GM18870 (cell line): ENCODE results near the gene UTF1.

Experiments used
- ATAC-seq: cut with Tn5 transposase; IDR thresholded peaks from one replicate; pipeline ENCODE4 v1.9.1; 2021; ENCODE audit warnings: moderate library complexity; ENCODE audit not compliant: unreplicated experiment

Gene UTF1

DNA sequence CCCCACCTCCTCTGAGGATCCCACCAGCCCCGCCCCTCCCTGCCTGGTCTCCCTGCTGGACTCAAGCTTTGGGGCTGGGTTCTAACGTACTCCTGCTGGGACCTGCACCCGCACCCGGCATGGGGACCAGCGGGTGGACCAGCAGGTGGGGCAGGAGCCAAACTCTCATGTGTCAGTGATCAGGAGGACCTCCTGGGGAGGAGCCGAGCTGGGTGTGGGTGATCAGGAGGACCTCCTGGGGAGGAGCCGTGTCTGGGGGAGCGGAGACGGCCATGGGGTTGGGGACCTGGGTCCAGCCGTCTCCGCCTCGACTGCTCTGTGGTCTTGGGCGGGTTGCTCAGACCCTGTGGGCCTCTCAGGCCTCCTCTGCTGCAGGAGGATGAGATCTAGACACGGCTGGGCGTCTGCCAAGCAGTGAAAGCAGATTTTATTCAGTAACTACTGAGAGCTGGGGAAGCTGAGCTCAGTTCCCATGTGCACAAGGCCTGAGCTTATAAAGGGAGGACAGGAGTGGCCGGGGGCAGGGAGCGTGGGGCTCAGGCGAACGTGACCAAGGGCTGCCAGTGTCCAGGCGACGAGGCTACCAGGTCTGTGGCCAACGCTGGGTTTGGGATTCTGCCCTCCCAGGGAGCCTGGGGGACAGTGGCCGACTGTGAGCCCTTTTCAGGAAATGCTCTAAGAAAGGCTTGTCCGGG is 33.6 kb upstream of the UTF1 start:
- no peak for ATAC-seq

DNA sequence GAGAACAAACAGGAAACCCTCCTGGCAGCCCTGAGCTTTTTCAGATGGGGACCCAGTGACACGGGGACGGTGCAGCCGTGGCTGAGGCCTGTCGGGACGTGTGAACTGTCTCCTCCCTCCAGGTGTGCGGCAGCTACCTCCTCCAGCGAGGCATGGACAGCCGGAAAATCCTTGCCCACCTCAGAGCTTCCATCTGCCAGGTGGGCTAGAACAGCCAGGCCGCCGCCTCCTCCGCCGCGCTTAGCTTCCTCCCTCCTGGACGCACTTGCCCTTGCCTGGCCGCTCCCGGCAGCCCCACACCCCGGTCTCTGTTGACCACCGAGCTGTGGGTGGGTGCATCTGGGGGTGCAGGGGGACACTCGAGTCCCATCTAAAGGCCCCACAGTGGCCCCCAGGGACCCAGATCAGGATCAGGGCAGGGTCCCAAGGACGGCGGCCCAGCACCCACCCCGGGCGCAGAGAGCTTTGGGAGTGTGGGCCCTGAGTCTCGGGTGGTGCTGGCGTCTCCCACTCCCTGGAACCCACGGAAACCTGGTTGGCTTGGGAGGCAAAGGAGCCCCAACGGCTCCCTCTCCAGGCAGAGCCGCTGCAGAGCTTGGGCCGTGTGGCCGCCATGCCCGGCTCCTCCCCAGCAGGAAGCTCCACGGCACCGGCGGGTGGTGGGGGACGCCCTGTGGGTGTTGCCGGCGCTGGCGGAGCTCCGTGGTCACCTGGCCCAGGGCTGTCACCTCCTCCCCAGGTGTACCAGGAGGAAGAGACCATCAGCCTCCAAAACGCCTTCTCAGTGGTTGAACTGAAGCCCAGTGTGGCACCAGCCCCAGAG is 32.9 kb upstream of the UTF1 start:
- no peak for ATAC-seq

DNA sequence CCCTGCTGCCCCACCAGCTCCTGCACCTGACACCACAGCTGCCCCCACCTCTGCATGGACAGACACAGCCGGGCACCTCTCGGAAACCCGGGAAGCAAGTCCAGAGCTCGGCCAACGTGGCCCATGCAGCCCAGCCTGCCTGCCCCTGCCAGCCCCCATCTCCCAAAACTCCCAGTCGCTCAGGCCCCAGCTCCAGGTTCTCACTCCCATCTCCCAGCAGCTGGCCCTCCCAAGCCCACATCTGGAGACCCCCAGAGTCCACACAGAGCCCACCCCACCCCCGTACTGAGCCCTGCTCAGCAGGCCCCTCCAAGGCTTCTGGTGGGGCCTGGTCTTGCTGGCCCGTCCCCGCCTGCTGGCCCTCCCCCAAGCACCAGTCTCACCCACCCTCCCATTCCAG is 32.2 kb upstream of the UTF1 start:
- ATAC-seq = no peak

DNA sequence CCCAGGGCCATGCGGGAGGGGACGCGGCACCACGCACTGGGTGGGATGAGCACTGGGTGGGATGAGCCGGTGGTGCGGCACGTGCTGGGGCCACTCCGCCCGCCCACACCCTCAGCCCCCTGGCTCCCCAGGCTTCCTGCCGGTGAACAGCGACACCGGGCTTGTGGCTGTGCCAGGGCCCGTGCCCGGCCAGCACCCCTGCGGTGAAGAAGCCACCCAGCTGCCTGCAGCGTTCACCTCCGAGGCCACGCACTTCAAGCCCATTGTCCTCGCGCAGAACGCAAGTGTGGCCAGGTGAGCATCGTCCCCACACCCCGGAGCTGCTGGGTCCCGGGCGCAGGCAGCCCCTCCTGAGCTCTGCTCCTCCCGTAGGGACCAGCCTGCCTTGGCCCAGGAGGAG is 31.8 kb upstream of the UTF1 start:
- ATAC-seq = no peak

DNA sequence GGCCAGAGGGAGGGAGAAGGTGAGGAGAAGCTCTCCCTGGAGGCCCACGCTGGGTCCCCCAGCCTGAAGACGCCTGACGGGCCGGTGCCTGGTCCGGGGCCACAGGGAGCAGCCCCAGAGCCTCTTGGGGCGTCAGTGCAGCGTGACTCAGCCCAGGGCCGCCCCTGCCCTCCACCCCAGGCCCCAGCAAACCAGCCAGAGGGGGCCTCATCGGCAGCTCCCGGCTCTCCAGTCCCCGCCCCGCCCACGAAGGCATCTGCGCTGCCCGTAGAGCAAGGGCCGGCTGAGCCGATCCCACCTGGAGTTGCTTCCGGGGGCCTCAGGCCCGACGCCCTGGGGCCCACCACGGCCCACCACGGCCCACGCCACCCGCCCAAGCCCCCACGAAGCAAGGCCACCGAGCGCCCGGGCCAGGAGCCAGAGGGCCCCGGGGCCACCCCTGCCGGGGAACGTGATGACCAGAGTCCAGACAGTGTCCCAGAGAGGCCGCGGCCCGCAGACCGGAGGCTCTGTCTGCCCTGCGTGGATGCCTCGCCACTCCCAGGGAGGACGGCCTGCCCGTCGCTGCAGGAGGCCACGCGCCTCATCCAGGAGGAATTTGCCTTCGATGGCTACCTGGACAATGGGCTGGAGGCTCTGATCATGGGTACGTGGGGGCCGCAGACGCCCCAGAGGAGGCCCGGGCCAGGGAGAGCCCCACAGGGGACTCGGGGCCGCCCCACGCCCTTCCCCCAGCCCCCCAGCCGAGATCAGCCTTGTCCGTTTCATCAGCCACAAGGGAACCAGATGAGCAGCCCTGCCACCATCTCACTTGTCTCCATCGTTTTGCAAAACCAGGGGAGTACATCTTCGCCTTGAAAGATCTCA is 31.2 kb upstream of the UTF1 start:
- ATAC-seq = no peak

DNA sequence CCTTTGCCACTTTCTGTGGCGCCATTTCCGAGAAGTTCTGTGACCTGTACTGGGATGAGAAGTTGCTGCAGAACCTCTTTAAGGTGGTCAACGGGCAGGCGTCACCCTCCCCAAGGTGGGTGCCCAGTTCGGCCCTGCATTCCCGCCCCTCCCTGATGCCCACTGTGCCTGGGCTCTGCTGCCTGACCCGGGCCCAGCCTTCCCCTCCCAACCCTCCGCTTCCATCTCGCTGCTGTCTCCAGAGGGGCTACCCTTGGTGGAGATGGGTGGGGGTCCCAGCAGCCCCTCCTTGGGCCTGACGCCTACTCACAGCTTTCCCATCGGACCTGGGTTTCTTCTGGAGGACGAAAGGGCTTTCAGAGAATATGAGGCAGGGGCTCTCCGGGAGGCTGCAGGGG is 30.5 kb upstream of the UTF1 start:
- ATAC-seq = no peak

DNA sequence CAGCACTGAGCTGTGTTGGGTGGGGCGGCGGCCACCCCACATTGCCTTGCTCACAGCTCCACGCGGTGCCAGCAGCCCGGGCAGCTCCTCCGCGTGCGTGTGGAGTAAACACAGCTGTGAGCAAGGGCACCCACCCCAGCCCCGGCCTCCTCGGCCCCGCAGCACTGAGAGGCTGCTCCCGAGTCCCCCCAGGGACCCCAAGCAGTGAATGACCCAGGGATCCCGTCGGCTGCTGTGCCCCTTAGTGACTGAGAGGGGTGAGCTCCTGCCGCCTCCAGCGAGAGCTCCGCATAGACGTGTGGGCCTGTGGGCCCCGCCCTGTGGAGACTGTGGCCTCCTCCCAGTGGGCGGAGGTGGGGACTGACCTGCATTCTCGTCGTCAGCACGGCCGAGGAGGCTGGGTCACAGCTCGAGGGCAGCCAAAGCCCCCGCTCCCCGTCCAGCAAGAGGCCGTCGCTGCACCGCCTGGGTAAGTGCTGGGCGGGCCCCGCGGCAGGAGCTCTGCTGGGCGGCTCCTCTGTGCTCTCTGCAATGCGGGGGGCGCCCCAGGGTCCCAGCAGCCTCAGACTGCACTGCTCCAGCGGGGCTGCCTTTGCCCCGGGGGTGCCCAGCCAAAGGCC is 29.9 kb upstream of the UTF1 start:
- ATAC-seq = no peak

DNA sequence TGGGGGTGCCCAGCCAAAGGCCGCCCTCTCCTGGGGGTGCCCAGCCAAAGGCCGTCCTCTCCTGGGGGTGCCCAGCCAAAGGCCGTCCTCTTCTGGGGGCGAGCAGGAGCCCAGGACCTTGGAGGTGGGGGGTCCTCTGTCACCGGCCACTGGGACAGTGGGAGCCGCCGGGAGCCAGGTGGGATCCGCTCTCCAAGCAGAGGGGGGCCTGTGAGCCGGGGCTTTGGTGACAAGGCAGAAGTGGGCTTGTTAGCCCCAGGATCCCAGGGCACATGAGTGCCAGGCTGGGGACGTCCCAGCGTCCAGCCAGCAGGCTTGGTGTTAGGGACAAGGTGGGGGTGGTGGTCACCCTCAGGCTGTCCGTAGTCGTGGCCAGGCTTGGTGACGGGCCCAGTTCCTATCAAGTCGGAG is 29.4 kb upstream of the UTF1 start:
- no peak for ATAC-seq

DNA sequence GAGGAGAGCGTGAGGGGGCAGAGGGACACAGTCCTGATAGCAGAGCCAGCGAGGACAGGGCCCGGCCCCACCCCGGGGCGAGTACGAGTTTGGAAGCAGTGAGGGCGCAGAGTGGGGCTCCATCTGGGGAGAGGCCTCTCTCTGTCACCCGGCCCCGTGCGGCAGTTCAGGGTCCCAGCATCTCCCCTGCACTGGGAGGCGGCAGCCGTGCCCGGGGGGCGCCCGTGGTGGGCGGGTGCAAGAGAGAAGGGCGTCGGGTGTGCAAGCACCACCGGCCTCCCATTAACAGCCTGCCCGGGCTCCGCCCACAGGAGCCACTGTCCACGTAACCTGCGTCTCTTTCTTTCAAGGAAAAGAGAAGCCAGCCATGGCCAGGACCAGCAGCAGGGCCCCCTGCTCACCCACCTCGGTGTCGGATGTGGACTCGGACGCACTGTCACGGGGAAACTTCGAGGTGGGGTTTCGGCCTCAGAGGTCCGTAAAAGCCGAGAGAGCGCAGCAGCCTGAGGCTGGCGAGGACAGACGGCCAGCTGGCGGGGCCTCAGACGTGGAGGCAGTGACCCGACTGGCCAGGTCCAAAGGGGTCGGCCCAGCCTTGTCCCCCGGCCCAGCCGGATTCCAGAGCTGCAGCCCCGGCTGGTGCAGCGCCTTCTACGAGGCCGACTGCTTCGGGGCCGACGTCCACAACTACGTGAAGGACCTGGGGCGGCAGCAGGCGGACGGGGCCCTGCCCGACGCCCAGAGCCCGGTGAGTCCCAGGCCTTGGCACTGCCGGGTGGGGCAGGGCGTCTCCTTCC is 28.7 kb upstream of the UTF1 start:
- ATAC-seq = no peak

DNA sequence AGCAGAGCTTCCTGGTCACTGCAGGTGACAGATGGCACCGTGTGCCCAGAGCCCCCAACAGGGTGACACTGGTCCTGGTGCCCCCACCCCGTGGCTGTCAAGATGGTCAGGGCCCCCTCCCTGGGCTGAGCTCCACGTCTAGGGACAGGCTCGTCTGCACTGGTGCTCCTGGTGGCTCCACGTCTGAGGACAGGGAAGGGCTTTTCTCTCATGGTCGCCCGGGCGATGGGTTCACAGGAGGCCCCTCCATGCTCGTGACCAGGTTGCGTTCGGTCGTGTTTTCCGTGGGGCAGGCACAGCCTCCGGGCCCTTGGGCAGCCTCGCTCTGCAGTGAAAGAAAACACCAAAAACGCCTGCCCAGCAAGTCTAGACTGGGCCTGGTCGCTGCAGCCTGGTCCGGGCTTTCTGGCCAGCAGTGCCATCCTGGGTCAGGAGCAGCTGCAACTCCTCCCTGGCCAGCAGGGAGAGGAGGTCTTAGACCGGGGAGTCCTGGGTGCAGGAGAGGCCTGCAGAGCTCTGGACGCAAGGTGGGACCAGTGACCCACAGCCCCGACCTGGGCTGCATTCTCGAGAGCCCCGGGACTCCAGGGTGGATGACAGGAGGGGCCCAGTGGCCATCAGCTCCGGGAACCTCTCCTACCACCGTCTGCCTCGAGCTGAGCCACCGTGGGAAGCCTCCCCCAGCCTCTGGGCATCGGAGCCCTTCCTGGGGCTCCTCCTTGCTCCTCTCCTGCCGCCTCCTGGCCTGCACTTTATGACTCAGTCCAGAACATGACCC is 27.9 kb upstream of the UTF1 start:
- ATAC-seq = no peak

DNA sequence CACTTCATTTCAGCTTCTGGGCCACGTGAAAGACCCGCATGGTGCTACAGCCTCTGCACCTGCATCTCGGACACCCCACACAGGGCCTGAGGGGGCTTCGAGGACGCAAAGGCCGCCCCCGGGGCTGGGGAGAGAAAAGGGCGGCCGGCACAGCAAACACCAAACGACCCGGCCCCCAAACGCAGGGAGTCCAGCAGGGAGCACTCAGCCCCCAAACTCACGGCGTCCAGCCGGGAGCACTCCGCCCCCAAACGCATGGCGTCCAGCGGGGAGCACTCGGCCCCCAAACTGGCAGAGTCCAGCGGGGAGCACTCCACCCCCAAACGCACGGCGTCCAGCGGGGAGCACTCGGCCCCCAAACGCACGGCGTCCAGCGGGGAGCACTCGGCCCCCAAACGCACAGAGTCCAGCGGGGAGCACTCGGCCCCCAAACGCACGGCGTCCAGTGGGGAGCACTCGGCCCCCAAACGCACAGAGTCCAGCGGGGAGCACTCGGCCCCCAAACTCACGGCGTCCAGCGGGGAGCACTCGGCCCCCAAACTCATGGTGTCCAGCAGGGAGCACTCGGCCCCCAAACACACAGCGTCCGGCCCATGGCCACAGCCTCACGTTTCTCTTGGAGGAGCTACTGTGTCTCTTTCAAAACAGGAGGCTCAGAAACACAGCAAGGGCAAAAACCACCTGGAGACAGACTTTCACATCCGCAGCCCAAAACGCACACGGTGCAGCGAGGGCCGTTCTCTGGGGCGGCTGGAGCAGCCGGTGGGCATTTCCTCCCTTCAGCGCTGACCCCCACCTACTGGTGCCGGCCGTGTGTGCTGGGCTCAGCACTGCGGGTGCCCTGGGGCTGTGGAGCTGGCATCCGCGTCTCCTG is 27.0 kb upstream of the UTF1 start:
- ATAC-seq = no peak

DNA sequence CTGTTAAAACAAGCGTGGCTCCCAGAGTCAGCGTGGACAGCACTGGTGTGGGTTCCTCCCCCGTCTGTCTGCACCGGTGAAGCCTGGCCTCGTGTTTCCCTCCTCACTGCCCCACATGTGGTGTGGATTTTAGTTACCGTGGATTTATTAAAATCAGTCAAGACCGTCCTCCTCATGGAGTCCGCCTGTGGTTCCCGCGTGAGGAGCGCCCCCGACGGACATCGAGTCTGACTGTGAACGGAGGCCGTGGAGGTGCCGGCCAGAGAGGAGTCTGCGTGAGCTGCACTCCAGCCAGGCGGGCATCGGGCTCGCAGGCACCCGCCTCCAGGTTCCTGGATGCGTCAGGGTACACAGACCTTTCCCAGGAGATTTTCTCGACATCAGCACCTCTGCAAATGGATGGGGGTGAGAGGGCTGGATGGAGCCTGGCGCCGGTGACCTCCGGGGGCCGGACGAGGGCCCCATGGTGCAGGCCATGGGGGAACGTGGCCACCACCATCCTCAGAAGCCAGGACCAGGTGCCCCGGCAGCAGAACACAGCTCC is 26.3 kb upstream of the UTF1 start:
- no peak for ATAC-seq

DNA sequence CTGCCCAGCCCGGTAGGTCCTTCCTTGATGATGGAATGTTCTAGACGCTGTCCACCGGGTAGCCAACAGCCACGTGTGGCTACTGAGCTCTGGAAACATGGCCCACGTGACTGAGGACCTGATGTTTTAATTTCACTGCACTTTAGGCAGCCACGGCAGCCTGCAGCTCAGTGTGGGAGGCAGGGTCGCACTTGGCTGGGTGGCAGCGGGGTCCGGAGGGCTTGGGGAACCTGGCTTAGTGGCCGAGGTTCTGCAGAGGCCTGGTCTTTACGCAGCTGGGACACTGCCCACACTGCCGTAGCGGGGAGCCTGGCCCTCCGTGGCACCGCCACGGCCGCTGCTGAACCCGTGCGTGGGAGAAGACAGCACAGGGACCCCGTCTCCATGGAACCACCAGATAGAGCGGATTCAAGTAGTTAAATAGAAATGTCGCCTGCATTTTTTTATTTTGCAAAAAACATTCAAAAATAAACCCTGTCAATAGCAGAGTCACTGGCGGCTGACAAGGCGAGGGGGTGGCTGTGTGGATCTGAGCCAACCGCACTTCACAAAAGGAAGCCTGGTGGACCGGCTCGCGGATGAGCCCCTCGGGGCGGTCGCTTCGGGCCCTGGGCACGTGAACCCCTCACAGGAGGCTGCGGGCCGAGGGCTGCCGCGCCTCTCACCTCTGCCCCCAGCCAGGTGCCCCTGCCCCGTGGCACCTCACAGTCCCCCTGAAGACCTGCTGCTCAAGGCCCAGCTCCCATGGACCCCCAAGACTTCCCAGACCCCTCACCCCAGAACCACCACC is 25.6 kb upstream of the UTF1 start:
- ATAC-seq = no peak

DNA sequence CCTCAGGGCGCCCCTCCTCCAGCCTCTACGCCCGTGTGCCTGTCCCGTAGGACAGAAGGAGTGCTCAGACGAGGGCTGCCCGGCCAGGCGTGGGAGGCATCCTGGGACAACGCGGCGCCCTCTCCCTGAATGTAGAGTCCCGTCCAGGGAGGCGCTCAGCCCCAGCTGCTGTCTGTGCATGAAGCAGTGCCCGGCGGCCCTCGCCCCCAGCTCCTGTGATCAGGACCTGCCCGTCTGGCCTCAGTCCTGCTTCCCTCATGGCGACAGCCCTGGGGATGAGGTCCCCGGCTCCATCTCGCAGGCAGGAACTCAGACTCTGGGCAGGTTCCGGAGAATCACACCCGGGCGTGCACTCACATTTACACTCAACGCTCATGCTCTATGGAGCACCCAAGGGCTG is 24.9 kb upstream of the UTF1 start:
- no peak for ATAC-seq

DNA sequence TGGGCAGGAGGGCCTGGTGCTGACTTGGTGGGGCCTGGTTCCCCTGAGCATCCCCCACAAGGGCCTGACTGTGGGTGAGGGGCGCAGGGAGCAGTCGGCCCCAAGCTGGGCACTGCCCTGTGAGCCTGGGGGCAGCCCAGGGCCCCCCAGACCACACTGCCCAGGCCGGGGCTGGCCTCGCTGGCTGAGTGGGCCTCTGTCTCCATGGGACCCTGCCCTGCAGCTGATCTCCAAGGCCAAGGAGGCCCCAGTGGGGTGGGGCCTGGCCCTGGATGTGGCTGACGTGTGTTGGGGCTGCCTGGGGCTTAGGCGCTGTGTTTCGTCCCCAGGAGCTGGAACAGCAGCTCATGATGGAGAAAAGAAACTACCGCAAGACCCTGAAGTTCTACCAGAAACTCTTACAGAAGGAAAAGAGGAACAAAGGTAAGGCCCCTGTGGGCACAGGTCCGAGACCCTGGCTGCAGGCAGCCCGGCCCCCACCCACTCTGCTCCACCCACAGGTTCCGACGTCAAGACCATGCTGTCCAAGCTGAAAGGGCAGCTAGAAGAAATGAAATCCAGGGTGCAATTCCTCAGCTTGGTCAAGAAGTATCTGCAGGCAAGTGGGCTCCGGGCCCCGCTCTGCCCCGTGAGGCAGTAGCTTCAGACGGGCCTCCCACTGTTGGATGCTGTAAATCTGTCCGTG is 23.5 kb upstream of the UTF1 start:
- no peak for ATAC-seq

DNA sequence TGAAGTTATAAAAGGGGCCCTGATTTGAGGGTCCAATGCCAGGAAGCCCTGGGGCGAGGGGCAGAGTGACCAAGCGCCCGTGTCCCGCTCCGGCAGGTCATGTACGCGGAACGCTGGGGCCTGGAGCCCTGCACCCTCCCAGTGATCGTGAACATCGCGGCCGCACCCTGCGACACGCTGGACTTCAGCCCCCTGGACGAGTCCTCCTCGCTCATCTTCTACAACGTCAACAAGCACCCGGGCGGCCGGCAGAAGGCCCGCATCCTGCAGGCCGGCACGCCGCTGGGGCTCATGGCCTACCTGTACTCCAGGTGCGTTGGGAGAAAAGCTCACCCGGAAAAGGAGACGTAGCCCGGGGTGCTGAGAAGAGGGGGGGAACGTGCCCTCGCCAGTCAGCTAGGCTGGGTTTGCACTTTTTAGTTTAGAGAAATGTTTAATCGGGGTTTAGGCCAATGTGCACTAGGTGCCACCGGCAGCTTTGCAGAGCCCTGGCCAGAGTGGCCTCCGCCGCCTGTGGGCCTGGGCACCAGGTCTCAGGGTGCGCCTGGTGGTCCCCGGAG is 22.9 kb upstream of the UTF1 start:
- no peak for ATAC-seq

DNA sequence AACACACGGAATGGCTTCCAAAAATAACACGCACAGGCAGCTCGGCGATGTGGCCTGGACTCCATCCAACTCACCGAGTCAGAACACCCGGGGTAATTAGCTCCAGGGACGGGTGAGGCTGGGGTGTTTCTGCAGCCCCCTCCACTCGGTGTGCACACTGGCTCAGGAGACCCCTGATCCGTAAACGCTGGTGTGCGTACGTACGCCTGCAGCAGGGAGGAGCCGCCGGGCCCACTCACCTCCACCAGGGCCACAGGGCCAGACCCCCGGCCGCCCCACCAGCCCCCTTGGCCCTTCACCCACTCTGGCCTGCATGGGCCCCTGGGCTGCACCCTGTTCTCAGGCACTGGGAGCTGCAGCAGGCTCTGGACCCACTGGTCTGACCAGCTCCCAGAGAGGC is 22.4 kb upstream of the UTF1 start:
- no peak for ATAC-seq
